OCI-LY7 (cell line): ENCODE measurements around the gene ITSN1.

Source experiments
- CTCF ChIP-seq: fragments of 200-600 bp; sonication (generic); conservative IDR thresholded peaks from 2 replicates; pipeline ENCODE4 v1.5.1; 2014; ENCODE audit warnings: mild to moderate bottlenecking, antibody characterized with exemption, low read length, moderate library complexity, mixed read lengths
- EZH2phosphoT487 ChIP-seq: fragments of 200-600 bp; sonication (generic); IDR thresholded peaks from 2 replicates; pipeline ENCODE4 v1.6.1; 2018; ENCODE audit warnings: low read depth, borderline replicate concordance, mild to moderate bottlenecking, mixed run types, antibody characterized with exemption, low read length, moderate library complexity, mixed read lengths

- TF ChIP-seq CTCF = no peak
- TF ChIP-seq EZH2phosphoT487 = no peak
Observed at GRCh38 chr21:33881689-33882440, 239.6 kb downstream of the ITSN1 start.
